Measurements from ENCODE around the gene SF3B4. TPM values are rescaled to one million over a fixed set of nuclear protein-coding genes. Genes with fewer than 3 reads are reported as not detected.

SF3B4 gene
- total and polyA plus RNA-seq, 2 of the 13 experiments (the other 11 are each of a cell fraction or from before 2014, with no cell fraction given), result 13.8 to 14.8 TPM

DNA sequence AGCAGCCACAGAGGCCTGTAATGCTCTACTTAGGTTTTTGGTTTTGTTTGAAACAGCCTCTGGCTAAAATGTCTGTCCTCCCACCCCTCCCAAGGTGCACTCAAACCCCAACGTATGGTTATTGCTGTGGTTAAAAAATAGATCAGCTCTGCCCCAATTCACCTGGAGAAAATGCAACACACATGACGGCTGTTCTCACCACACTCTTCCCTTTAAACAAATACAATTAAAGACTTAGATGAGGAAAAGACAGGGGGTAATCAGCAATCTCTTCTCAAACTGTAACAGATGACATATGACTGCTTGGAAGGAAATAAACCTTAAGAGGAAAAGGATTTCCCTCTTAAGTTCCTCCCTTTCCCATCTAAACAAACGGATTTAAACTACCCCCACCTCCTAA is 15.3 kb upstream of the SF3B4 start:
- H3K36me3 ChIP-seq (replicated peaks in 1 of 2; ENCODE audit: control insufficient read depth in 1 of 2, insufficient read depth in 2 of 2, low read length in 2 of 2), result peaks cover 5 to 26% of the 10 kb centered on the region in 2 experiments; a peak in 3 of 5 replicates
- ChIA-PET CTCF (ENCODE audit: low intra/inter-chr PET ratio, low total read pairs) (interaction anchor here (1.3 kb wide), 1 partner anchor 54 kb away, joined by 6 read pairs; no protein-coding TSS in a partner anchor), POLR2A (interaction anchor here (1.1 to 1.7 kb wide), 2 partner anchors 55 to 68 kb away, joined by 3 to 22 read pairs; partner anchors contain the start of gene OTUD7B)
- no peak overlapping the region for H3K27ac ChIP-seq (ENCODE audit: extremely low read length, insufficient read depth, low read length)
- no peaks in the 10 kb centered on the region for H3K9me3 ChIP-seq (ENCODE audit: low read length)
- H3K9ac ChIP-seq (ENCODE audit: insufficient read depth, low read depth, low read length), result no peak overlapping the region
- H3K4me3 ChIP-seq (replicated peaks in 1 of 3; ENCODE audit: insufficient read depth in 1 of 3, low read depth in 2 of 3, low read length in 3 of 3), result no peak overlapping the region
- FAIRE-seq (no peak), DNase-seq (ENCODE audit: low spot score) (no peak), ATAC-seq (no peak)
- 78% methylated on average over 3 of the region's 3 CpGs for WGBS (ENCODE audit: low lambda C conversion rate)
- in situ Hi-C loops (cut with HindIII; ENCODE audit: extremely low pct_ligation_motif_present, low pct_unique_long_range_greater_than_20kb), result no loop called here
- H3K79me2 ChIP-seq (ENCODE audit: insufficient read depth, low read length), result no peaks in the 10 kb centered on the region
- no TSS peak for BruUV-seq (replicated peaks)
- H2AFZ ChIP-seq (ENCODE audit: low read length), result no peak overlapping the region
- H3K4me1 ChIP-seq (ENCODE audit: insufficient read depth, low read length), result peaks cover 26% of the 10 kb centered on the region
- no peak for TF ChIP-seq RFX5 (IDR thresholded peaks at IDR 0.05; ENCODE audit: low read depth, low read length)
- TF ChIP-seq, protein P1, sequence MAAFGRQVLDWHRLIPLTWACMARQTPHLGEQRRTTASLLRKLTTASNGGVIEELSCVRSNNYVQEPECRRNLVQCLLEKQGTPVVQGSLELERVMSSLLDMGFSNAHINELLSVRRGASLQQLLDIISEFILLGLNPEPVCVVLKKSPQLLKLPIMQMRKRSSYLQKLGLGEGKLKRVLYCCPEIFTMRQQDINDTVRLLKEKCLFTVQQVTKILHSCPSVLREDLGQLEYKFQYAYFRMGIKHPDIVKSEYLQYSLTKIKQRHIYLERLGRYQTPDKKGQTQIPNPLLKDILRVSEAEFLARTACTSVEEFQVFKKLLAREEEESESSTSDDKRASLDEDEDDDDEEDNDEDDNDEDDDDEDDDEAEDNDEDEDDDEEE (CRISPR knock-in tag; IDR thresholded peaks at IDR 0.05), result no peak
- TF ChIP-seq ZNF768 (CRISPR knock-in tag; IDR thresholded peaks at IDR 0.05), result no peak
- no peak for TF ChIP-seq HNRNPUL1 (IDR thresholded peaks at IDR 0.05; ENCODE audit: low read depth, low read length)
- TF ChIP-seq ZNF501 (CRISPR knock-in tag; IDR thresholded peaks at IDR 0.05), result no peak
- TF ChIP-seq, protein P2, sequence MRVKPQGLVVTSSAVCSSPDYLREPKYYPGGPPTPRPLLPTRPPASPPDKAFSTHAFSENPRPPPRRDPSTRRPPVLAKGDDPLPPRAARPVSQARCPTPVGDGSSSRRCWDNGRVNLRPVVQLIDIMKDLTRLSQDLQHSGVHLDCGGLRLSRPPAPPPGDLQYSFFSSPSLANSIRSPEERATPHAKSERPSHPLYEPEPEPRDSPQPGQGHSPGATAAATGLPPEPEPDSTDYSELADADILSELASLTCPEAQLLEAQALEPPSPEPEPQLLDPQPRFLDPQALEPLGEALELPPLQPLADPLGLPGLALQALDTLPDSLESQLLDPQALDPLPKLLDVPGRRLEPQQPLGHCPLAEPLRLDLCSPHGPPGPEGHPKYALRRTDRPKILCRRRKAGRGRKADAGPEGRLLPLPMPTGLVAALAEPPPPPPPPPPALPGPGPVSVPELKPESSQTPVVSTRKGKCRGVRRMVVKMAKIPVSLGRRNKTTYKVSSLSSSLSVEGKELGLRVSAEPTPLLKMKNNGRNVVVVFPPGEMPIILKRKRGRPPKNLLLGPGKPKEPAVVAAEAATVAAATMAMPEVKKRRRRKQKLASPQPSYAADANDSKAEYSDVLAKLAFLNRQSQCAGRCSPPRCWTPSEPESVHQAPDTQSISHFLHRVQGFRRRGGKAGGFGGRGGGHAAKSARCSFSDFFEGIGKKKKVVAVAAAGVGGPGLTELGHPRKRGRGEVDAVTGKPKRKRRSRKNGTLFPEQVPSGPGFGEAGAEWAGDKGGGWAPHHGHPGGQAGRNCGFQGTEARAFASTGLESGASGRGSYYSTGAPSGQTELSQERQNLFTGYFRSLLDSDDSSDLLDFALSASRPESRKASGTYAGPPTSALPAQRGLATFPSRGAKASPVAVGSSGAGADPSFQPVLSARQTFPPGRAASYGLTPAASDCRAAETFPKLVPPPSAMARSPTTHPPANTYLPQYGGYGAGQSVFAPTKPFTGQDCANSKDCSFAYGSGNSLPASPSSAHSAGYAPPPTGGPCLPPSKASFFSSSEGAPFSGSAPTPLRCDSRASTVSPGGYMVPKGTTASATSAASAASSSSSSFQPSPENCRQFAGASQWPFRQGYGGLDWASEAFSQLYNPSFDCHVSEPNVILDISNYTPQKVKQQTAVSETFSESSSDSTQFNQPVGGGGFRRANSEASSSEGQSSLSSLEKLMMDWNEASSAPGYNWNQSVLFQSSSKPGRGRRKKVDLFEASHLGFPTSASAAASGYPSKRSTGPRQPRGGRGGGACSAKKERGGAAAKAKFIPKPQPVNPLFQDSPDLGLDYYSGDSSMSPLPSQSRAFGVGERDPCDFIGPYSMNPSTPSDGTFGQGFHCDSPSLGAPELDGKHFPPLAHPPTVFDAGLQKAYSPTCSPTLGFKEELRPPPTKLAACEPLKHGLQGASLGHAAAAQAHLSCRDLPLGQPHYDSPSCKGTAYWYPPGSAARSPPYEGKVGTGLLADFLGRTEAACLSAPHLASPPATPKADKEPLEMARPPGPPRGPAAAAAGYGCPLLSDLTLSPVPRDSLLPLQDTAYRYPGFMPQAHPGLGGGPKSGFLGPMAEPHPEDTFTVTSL (CRISPR knock-in tag; IDR thresholded peaks at IDR 0.05; ENCODE audit: borderline replicate concordance), result no peak
- TF ChIP-seq, protein P3, sequence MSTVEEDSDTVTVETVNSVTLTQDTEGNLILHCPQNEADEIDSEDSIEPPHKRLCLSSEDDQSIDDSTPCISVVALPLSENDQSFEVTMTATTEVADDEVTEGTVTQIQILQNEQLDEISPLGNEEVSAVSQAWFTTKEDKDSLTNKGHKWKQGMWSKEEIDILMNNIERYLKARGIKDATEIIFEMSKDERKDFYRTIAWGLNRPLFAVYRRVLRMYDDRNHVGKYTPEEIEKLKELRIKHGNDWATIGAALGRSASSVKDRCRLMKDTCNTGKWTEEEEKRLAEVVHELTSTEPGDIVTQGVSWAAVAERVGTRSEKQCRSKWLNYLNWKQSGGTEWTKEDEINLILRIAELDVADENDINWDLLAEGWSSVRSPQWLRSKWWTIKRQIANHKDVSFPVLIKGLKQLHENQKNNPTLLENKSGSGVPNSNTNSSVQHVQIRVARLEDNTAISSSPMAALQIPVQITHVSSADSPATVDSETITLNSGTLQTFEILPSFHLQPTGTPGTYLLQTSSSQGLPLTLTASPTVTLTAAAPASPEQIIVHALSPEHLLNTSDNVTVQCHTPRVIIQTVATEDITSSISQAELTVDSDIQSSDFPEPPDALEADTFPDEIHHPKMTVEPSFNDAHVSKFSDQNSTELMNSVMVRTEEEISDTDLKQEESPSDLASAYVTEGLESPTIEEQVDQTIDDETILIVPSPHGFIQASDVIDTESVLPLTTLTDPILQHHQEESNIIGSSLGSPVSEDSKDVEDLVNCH (CRISPR knock-in tag; IDR thresholded peaks at IDR 0.05), result no peak
- TF ChIP-seq RFXANK (CRISPR knock-in tag; IDR thresholded peaks at IDR 0.05), result no peak
- no peak overlapping the region for H3K4me2 ChIP-seq (ENCODE audit: low read depth, low read length)
- no peaks in the 10 kb centered on the region for H4K20me1 ChIP-seq (ENCODE audit: insufficient read depth, low read length)
- H3K27me3 ChIP-seq (ENCODE audit: control insufficient read depth in 1 of 2, insufficient read depth in 2 of 2, low read length in 2 of 2), result no peaks in the 10 kb centered on the region
- intact Hi-C loops (cut with micrococcal nuclease; ENCODE audit: unreplicated experiment), result loop anchor here (1.0 kb wide), 1 partner anchor 55 kb away; no protein-coding TSS in a partner anchor

Measured in HepG2 (cell line).